CD4-positive, alpha-beta T cell (primary cell): ENCODE data around the gene ERBB3. TPM values are rescaled to one million over a fixed set of nuclear protein-coding genes. Genes with fewer than 3 reads are reported as not detected.
"Not testable (repeated sequence)": the region's sequence is repeated elsewhere in the genome, so short reads cannot be mapped to it uniquely, and the experiment has no call there.

Source experiments
- ATAC-seq: fragments of 200-7000 bp; cut with Tn5 transposase; one replicate; pipeline ENCODE4 v1.10.0; 2022; ENCODE audit warnings: mild to moderate bottlenecking; ENCODE audit not compliant: poor library complexity
- CTCF ChIA-PET: fragments of 350-600 bp; sonication (Branson Sonifier 250); formaldehyde crosslinking; loops from one replicate; lab custom pipeline; 2021; ENCODE audit warnings: antibody characterized with exemption, inconsistent platforms; lab: Charles Lee
- POLR2A ChIA-PET: fragments of 350-600 bp; sonication (Branson Sonifier 250); formaldehyde crosslinking; loops from one replicate; lab custom pipeline; 2021; ENCODE audit warnings: antibody characterized with exemption, inconsistent platforms; lab: Charles Lee
- DNase-seq, 14 experiments: peaks; one replicate each; pipeline ENCODE4 v3.0.0-alpha.2; 2013 to 2020; ENCODE audit warnings: mixed read lengths in 2 of 14
- H3K27ac ChIP-seq, 2 donors: one replicate each; pipeline versions ENCODE4 v1.5.1 to v1.7.0; 2013; ENCODE audit warnings: low read length in 2 of 2, low read depth in 1 of 2, mild to moderate bottlenecking in 1 of 2
- H3K27me3 ChIP-seq, 2 experiments: 1 replicate in 1 of 2; 2 replicates in 1 of 2; pipeline versions ENCODE4 v1.6.1 to v1.7.0; 2013; ENCODE audit warnings: low read length in 2 of 2, control low read depth in 1 of 2, mild to moderate bottlenecking in 1 of 2, moderate library complexity in 1 of 2; ENCODE audit not compliant: insufficient read depth in 2 of 2, control insufficient read depth in 1 of 2
- H3K36me3 ChIP-seq: one replicate; pipeline ENCODE4 v1.6.1; 2013; ENCODE audit warnings: low read length, control low read depth; ENCODE audit not compliant: insufficient read depth
- H3K4me1 ChIP-seq: one replicate; pipeline ENCODE4 v1.6.1; 2013; ENCODE audit warnings: low read length, control low read depth; ENCODE audit not compliant: insufficient read depth
- H3K4me3 ChIP-seq: one replicate; pipeline ENCODE4 v1.5.1; 2013; ENCODE audit warnings: mild to moderate bottlenecking, low read length, moderate library complexity
- H3K9me3 ChIP-seq, 2 experiments: 1 replicate in 1 of 2; 2 replicates in 1 of 2; pipeline versions ENCODE4 v1.6.1 to v1.7.0; 2013; ENCODE audit warnings: low read length in 2 of 2, mild to moderate bottlenecking in 2 of 2, control low read depth in 1 of 2, moderate library complexity in 1 of 2; ENCODE audit not compliant: control insufficient read depth in 1 of 2, insufficient read depth in 1 of 2
- H3K27ac Mint-ChIP-seq: one replicate; pipeline ENCODE4 v1.8.0; 2020; ENCODE audit warnings: mixed read lengths
- H3K27me3 Mint-ChIP-seq: one replicate; pipeline ENCODE4 v1.8.0; 2021; ENCODE audit warnings: mixed read lengths
- H3K36me3 Mint-ChIP-seq: one replicate; pipeline ENCODE4 v1.8.0; 2021; ENCODE audit warnings: low read depth, mixed read lengths
- H3K4me1 Mint-ChIP-seq: one replicate; pipeline ENCODE4 v1.8.0; 2021; ENCODE audit warnings: low read depth, mixed read lengths
- H3K4me3 Mint-ChIP-seq: one replicate; pipeline ENCODE4 v1.8.0; 2020; ENCODE audit warnings: mild to moderate bottlenecking, mixed read lengths
- H3K9me3 Mint-ChIP-seq: one replicate; pipeline ENCODE4 v1.8.0; 2020; ENCODE audit warnings: mixed read lengths
- CTCF ChIP-seq: fragments of 200-600 bp; IDR thresholded peaks from one replicate; pipeline ENCODE4 v1.8.0; 2022; ENCODE audit warnings: antibody characterized with exemption, mild to moderate bottlenecking
- intact Hi-C, 2 experiments: fragments of 100-400 bp; cut with DNase I in 1 of 2; cut with micrococcal nuclease in 1 of 2; formaldehyde crosslinking; loops; one replicate each; pipeline versions ENCODE4 v1.15.1 to v1.9.0; 2023 to 2025; cut with DNase I, micrococcal nuclease
- total RNA-seq, 174 experiments: library from RNA in 2 of 174; stranded (reverse) in 2 of 174; gene quantifications; one replicate each; pipeline ENCODE4 v1.2.3 and lab custom pipeline; 2021 to 2026

ERBB3 gene
- total RNA-seq, 2 experiments from 2014 or later, result 0.22 to 0.47 TPM

GRCh38 chr12:56116267-56117081, 36.5 kb downstream of the ERBB3 start, which contains the start of gene RPL41:
Gene RPL41, plus strand, starts transcription at chr12:56116633.
- H3K9me3 ChIP-seq, result no peaks in the 10 kb centered on the region
- Mint-ChIP-seq H3K4me3 (peak within 1 kb of the TSS; percentile 97), H3K27ac (peak within 1 kb of the TSS; percentile 94), H3K27me3 (no peaks in the 10 kb centered on the region), H3K36me3 (peaks cover 63% of the 10 kb centered on the region), H3K9me3 (no peaks in the 10 kb centered on the region), H3K4me1 (peaks cover 28% of the 10 kb centered on the region)
- ChIA-PET POLR2A (interaction anchor here (0.6 to 6.1 kb wide), 37 partner anchors 8 to 1794 kb away, joined by 3 to 233 read pairs (median 6); partner anchors contain the start of genes CD63, CNPY2, COQ10A and DGKA), CTCF (interaction anchor here (0.8 to 5.0 kb wide), 7 partner anchors 10 to 105 kb away, joined by 3 to 76 read pairs (median 16); partner anchors contain the start of genes ESYT1, RNF41 and SMARCC2)
- peak within 1 kb of the TSS; percentile 73 for H3K4me3 ChIP-seq
- no peaks in the 10 kb centered on the region for H3K27me3 ChIP-seq
- no peak for TF ChIP-seq CTCF
- peak within 1 kb of the TSS; percentile 75 to 90 for H3K27ac ChIP-seq
- H3K4me1 ChIP-seq, result peaks cover 35% of the 10 kb centered on the region
- intact Hi-C loops, result loop anchor here (1.0 to 10.0 kb wide), 5 partner anchors 12 to 478 kb away; partner anchors contain the start of genes PA2G4 (in 2 of the 2), PYM1 (in 2 of the 2), MYL6B (in 1 of the 2) and RPS26 (in 1 of the 2)
- ATAC-seq (peak; percentile 50), DNase-seq (peak; percentile 90 to 97 (median 94))
- peaks cover 35% of the 10 kb centered on the region for H3K36me3 ChIP-seq

GRCh38 chr12:56117082-56117706, 37.2 kb downstream of the ERBB3 start:
- H3K27me3 ChIP-seq, H3K9me3 Mint-ChIP-seq, ATAC-seq, H3K9me3 ChIP-seq, H3K27me3 Mint-ChIP-seq: not testable (repeated sequence)
- Histone ChIP-seq H3K36me3 (peaks cover 35% of the 10 kb centered on the region), H3K4me1 (peaks cover 35% of the 10 kb centered on the region), H3K27ac (peak overlapping the region; percentile 75 to 90), H3K4me3 (peak overlapping the region; percentile 73)
- Mint-ChIP-seq H3K4me1 (peaks cover 28% of the 10 kb centered on the region), H3K36me3 (peaks cover 58% of the 10 kb centered on the region), H3K27ac (peak overlapping the region; percentile 94), H3K4me3 (peak overlapping the region; percentile 97)
- intact Hi-C loops, result loop anchor here (2.0 to 10.0 kb wide), 4 partner anchors 35 to 478 kb away; partner anchors contain the start of genes PYM1 (in 2 of the 2), MYL6B (in 1 of the 2) and RPS26 (in 1 of the 2)
- DNase-seq, result peak in 2 of 14 experiments; percentile 32 to 42
- CTCF ChIA-PET, result interaction anchor here (0.8 to 5.0 kb wide), 13 partner anchors 9 to 379 kb away, joined by 3 to 76 read pairs (median 7); partner anchors contain the start of genes CNPY2, ESYT1, PA2G4 and RNF41
- POLR2A ChIA-PET, result interaction anchor here (0.6 to 6.1 kb wide), 36 partner anchors 8 to 1135 kb away, joined by 3 to 233 read pairs (median 8); partner anchors contain the start of genes ANKRD52, CD63, CNPY2 and COQ10A

GRCh38 chr12:56117778-56118687, 38.1 kb downstream of the ERBB3 start, which contains the start of gene ZC3H10:
Gene ZC3H10, plus strand, starts transcription at chr12:56118266. Its CDS starts 2,297 bp downstream, at chr12:56120563.
- peak; percentile 52 for TF ChIP-seq CTCF
- intact Hi-C loops, result loop anchor here (1.0 to 10.0 kb wide), 11 partner anchors 34 to 477 kb away; partner anchors contain the start of genes ANKRD52 (in 2 of the 2), PYM1 (in 2 of the 2), MYL6B (in 1 of the 2) and RPS26 (in 1 of the 2)
- peaks cover 33% of the 10 kb centered on the region for H3K4me1 Mint-ChIP-seq
- ATAC-seq (peak; percentile 67), DNase-seq (peak; percentile 89 to 100 (median 94))
- Histone ChIP-seq H3K36me3 (peaks cover 28% of the 10 kb centered on the region), H3K27me3 (no peaks in the 10 kb centered on the region), H3K4me1 (peaks cover 35% of the 10 kb centered on the region), H3K9me3 (no peaks in the 10 kb centered on the region), H3K27ac (peak within 1 kb of the TSS; percentile 75 to 90), H3K4me3 (peak within 1 kb of the TSS; percentile 73)
- H3K9me3 Mint-ChIP-seq, result no peaks in the 10 kb centered on the region
- peak within 1 kb of the TSS; percentile 94 for H3K27ac Mint-ChIP-seq
- H3K27me3 Mint-ChIP-seq, result no peaks in the 10 kb centered on the region
- peak within 1 kb of the TSS; percentile 97 for H3K4me3 Mint-ChIP-seq
- POLR2A ChIA-PET, result interaction anchor here (0.5 to 6.1 kb wide), 46 partner anchors 10 to 1402 kb away, joined by 3 to 233 read pairs (median 6); partner anchors contain the start of genes ANKRD52, CD63, CNPY2 and COQ10A
- peaks cover 50% of the 10 kb centered on the region for H3K36me3 Mint-ChIP-seq
- CTCF ChIA-PET, result interaction anchor here (0.6 to 5.0 kb wide), 24 partner anchors 8 to 380 kb away, joined by 3 to 76 read pairs (median 4); partner anchors contain the start of genes ANKRD52, CNPY2, CS and ESYT1
